Gastroesophageal sphincter (tissue), 4 donors: ENCODE results near the gene TM4SF18. TPM values are rescaled to one million over a fixed set of nuclear protein-coding genes. Genes with fewer than 3 reads are reported as not detected.

Experiments used
- ATAC-seq: fragments of 150-250 bp; one replicate; pipeline ENCODE4 v1.9.1; 2016; ENCODE audit warnings: mild to moderate bottlenecking, moderate library complexity
- H3K27ac ChIP-seq, 4 donors: fragments of 200-600 bp; sonication (generic) in 3 of 4; 1 replicate in 3 of 4; 2 replicates in 1 of 4; pipeline ENCODE4 v1.5.1; 2016 to 2019
- H3K27me3 ChIP-seq: fragments of 200-600 bp; sonication (generic); one replicate; pipeline ENCODE4 v1.5.1; 2019
- H3K36me3 ChIP-seq, 2 donors: fragments of 200-600 bp; sonication (generic); one replicate each; pipeline ENCODE4 v1.5.1; 2019; ENCODE audit warnings: control low read depth in 1 of 2
- H3K4me1 ChIP-seq, 3 donors: fragments of 200-600 bp; sonication (generic); 1 replicate in 2 of 3; 2 replicates in 1 of 3; pipeline ENCODE4 v1.5.1; 2016 to 2019; ENCODE audit warnings: control low read depth in 2 of 3
- H3K4me3 ChIP-seq, 2 donors: fragments of 200-600 bp; sonication (generic); one replicate each; pipeline ENCODE4 v1.5.1; 2019; ENCODE audit warnings: mild to moderate bottlenecking in 1 of 2, moderate library complexity in 1 of 2
- H3K9me3 ChIP-seq, 3 donors: fragments of 200-600 bp; sonication (generic); one replicate each; pipeline ENCODE4 v1.5.1; 2017 to 2019; ENCODE audit warnings: control low read depth in 2 of 3
- EP300 ChIP-seq: sonication (generic); formaldehyde crosslinking; IDR thresholded peaks from one replicate; pipeline ENCODE4 v1.6.1; 2017; ENCODE audit warnings: antibody characterized with exemption, mild to moderate bottlenecking
- POLR2A ChIP-seq, 2 donors: fragments of 450-650 bp; IDR thresholded peaks; one replicate each; pipeline ENCODE4 v1.6.1; 2017; ENCODE audit warnings: antibody characterized with exemption in 2 of 2, mild to moderate bottlenecking in 2 of 2, moderate library complexity in 1 of 2
- POLR2AphosphoS5 ChIP-seq: sonication (generic); formaldehyde crosslinking; IDR thresholded peaks from one replicate; pipeline ENCODE4 v1.6.1; 2017; ENCODE audit warnings: antibody characterized with exemption
- WGBS, 2 donors: methylation state at CpG; one replicate each; pipeline ENCODE4 v1.1.5; 2018; ENCODE audit warnings: low coverage in 1 of 2; 5-methylcytosine and 5-hydroxymethylcytosine counted together
- total RNA-seq, 4 donors: library from RNA; depleted of rRNA; stranded (reverse); fragments of >200 nt; gene quantifications; one replicate each; pipeline ENCODE4 v1.1.0, GENCODE V29; 2016
- TF ChIP-seq, protein P1 (sequence below), 4 experiments: fragments of 200-600 bp in 2 of 4; fragments of 450-650 bp in 2 of 4; sonication (generic) in 1 of 4; IDR thresholded peaks; one replicate each; pipeline ENCODE4 v1.5.1; 2017 to 2019; ENCODE audit warnings: antibody characterized with exemption in 4 of 4, mild to moderate bottlenecking in 2 of 4, moderate library complexity in 2 of 4

The TM4SF18 gene
- total RNA-seq, 4 donors from 2014 or later: 1.7 to 10.2 (median 7.1) TPM

DNA sequence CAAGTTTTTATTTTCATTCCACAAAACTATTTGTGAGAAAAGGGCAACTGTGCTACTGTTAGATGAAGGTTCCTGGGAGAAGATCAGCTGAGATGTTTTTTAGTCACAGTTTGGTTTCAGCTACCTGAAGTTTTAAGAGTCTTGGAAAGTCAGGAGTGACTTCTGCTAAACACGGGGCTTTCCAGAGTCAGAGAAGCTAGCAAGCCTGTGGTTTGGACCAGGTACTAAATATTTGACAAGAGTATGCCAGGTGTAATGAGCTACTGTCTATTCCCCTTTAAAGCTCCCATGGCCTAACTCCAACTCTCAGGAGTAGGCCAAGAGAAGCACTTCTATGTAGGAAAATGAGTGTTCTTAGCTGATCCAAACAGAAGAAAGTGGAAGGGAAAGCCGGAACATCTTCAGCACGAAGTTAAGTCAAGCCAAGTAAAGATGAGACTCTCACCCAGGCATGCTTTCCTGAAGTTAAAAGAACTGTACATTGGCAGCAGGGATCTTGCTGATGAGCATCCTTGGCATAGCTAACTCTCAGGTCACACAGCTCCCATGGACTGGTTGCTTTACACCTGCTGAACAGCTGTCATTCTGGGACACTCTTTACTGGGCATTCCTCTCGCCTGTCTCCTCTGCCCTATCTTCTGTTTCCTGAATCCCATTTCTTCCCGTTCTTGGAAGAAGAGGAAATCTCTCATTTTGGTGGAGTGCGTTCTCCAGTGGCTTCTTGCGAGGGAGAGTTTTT lies 22.5 kb downstream of the TM4SF18 start:
- H3K9me3 ChIP-seq: no peaks in the 10 kb centered on the region
- ATAC-seq: no peak
- no peaks in the 10 kb centered on the region for H3K36me3 ChIP-seq
- H3K4me1 ChIP-seq: no peaks in the 10 kb centered on the region
- TF ChIP-seq, protein P1, sequence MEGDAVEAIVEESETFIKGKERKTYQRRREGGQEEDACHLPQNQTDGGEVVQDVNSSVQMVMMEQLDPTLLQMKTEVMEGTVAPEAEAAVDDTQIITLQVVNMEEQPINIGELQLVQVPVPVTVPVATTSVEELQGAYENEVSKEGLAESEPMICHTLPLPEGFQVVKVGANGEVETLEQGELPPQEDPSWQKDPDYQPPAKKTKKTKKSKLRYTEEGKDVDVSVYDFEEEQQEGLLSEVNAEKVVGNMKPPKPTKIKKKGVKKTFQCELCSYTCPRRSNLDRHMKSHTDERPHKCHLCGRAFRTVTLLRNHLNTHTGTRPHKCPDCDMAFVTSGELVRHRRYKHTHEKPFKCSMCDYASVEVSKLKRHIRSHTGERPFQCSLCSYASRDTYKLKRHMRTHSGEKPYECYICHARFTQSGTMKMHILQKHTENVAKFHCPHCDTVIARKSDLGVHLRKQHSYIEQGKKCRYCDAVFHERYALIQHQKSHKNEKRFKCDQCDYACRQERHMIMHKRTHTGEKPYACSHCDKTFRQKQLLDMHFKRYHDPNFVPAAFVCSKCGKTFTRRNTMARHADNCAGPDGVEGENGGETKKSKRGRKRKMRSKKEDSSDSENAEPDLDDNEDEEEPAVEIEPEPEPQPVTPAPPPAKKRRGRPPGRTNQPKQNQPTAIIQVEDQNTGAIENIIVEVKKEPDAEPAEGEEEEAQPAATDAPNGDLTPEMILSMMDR (IDR thresholded peaks at IDR 0.05): no peak
- TF ChIP-seq EP300: no peak
- no peak for TF ChIP-seq POLR2AphosphoS5
- no peak for TF ChIP-seq POLR2A (IDR thresholded peaks at IDR 0.05)
- no peak overlapping the region for H3K4me3 ChIP-seq
- 93 to 94% methylated on average over 5 to 6 of the region's 7 CpGs for whole genome bisulfite sequencing, 2 donors
- H3K27me3 ChIP-seq: no peaks in the 10 kb centered on the region
- H3K27ac ChIP-seq: no peak overlapping the region

DNA sequence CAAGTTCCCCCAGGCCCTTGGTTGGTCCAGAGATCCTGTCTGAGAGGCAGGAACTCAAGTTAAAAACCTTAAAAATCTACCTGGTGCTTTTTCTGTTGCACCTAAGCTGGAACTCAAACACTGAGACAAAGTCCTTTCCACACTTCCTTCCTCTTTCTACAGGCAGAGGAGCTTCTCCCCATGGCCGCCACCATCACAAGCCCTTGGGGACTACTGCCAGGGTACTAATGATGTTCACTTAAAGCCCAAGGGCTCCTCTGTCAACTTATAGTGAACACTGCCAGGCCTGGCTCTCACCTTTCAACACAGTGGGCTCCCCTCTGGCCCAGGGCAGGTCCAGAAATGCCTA lies 26.0 kb downstream of the TM4SF18 start:
- Histone ChIP-seq H3K4me1 (no peaks in the 10 kb centered on the region), H3K9me3 (no peaks in the 10 kb centered on the region), H3K36me3 (no peaks in the 10 kb centered on the region), H3K27ac (no peak overlapping the region), H3K4me3 (no peak overlapping the region), H3K27me3 (no peaks in the 10 kb centered on the region)
- ATAC-seq: no peak
- 100% methylated on average over 1 of the region's 1 CpG; no CpG with 5 or more reads in 1 of the 2 donors for WGBS, 2 donors
- TF ChIP-seq, protein P1 (IDR thresholded peaks at IDR 0.05): no peak
- TF ChIP-seq POLR2AphosphoS5 (no peak), POLR2A (IDR thresholded peaks at IDR 0.05) (no peak), EP300 (no peak)

DNA sequence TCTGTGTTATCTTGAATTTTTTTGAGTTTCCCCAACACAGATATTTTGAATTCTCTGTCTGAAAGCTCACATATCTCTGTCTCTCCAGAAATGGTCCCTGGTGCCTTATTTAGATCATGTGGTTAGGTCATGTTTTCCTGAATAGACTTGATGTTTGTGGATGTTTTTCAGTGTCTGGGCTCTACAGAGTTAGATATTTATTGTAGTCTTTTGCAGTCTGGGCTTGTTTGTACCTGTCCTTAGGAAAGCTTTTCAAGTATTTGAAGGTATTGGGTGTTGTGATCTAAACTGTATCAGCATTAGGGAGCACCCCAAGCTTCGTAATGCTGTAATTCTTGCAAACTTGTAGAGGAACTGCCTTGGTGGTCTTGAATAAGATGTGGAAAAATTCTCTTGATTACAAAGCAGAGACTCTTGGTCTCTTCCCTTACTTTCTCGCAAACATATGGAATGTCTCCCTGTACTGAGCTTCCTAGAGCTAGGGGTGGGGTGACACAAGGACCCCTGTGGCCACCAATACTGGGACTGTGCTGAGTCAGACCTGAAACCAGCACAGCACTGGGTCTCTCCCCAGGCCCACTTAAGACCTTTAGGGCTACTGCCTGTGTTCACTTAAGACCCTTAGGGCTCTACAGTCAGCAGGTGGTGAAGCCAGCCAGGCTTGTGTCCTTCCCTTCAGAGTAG lies 26.5 kb downstream of the TM4SF18 start:
- 77% methylated on average over 2 of the region's 2 CpGs; no CpG with 5 or more reads in 1 of the 2 donors for WGBS, 2 donors
- no peaks in the 10 kb centered on the region for H3K4me1 ChIP-seq
- no peaks in the 10 kb centered on the region for H3K27me3 ChIP-seq
- no peak for ATAC-seq
- no peaks in the 10 kb centered on the region for H3K36me3 ChIP-seq
- TF ChIP-seq, protein P1 (IDR thresholded peaks at IDR 0.05): no peak
- TF ChIP-seq POLR2AphosphoS5: no peak
- no peaks in the 10 kb centered on the region for H3K9me3 ChIP-seq
- H3K4me3 ChIP-seq: no peak overlapping the region
- H3K27ac ChIP-seq: no peak overlapping the region

DNA sequence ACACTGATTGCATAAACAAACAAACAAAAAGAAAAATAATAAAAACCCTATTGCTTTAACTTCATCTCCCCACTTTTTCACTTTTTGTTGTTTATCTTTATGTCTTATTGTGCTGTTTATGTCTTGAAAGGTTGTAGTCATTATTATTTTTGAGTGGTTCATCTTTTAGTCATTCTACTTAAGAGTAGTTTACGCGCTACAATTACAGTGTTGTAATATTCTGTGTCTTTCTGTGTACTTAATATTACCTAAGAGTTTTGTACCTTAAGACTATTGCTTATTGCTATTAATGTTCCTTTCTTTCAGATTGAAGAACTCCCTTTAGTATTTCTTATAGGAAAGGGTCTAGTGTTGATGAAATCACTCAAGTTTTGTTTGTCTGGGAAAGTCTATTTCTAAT lies 28.1 kb downstream of the TM4SF18 start:
- no peak for ATAC-seq
- Histone ChIP-seq H3K36me3 (no peaks in the 10 kb centered on the region), H3K27me3 (no peaks in the 10 kb centered on the region), H3K4me3 (no peak overlapping the region), H3K9me3 (no peaks in the 10 kb centered on the region), H3K27ac (no peak overlapping the region), H3K4me1 (peaks cover 2 to 4% (median 3%) of the 10 kb centered on the region in 3 donors)
- no peak for TF ChIP-seq EP300
- no peak for TF ChIP-seq POLR2AphosphoS5
- TF ChIP-seq, protein P1 (IDR thresholded peaks at IDR 0.05): no peak
- no peak for TF ChIP-seq POLR2A (IDR thresholded peaks at IDR 0.05)
- WGBS, 2 donors: 100% methylated on average over 2 of the region's 2 CpGs
